GM23338 (cell line): ENCODE measurements around the gene CRYBB2. TPM values are rescaled to one million over a fixed set of nuclear protein-coding genes. Genes with fewer than 3 reads are reported as not detected.
"Not testable (repeated sequence)": the region's sequence is repeated elsewhere in the genome, so short reads cannot be mapped to it uniquely, and the experiment has no call there.

Experiments used
- ATAC-seq: fragments of 200-7000 bp; cut with Tn5 transposase; 3 replicates; pipeline ENCODE4 v1.9.1; 2020
- DNase-seq: peaks from one replicate; pipeline ENCODE4 v3.0.0-alpha.2; 2015; ENCODE audit warnings: low spot score
- H2AFZ ChIP-seq: fragments of 200-600 bp; sonication (generic); 2 replicates; pipeline ENCODE4 v1.8.0; 2016; ENCODE audit warnings: antibody characterized with exemption, mild to moderate bottlenecking, moderate library complexity
- H3F3A ChIP-seq: fragments of 200-600 bp; sonication (generic); replicated peaks from 2 replicates; pipeline ENCODE4 v1.8.0; 2017; ENCODE audit warnings: antibody characterized with exemption, mixed run types, low read depth
- H3K27ac ChIP-seq: fragments of 200-600 bp; sonication (generic); 2 replicates; pipeline ENCODE4 v1.6.1; 2016; ENCODE audit warnings: low read depth
- H3K27me3 ChIP-seq: fragments of 200-600 bp; sonication (generic); 2 replicates; pipeline ENCODE4 v1.8.0; 2016; ENCODE audit warnings: mild to moderate bottlenecking, mixed run types, moderate library complexity; ENCODE audit not compliant: insufficient read depth
- H3K36me3 ChIP-seq: fragments of 200-600 bp; sonication (generic); 2 replicates; pipeline ENCODE4 v1.8.0; 2016; ENCODE audit warnings: mild to moderate bottlenecking; ENCODE audit not compliant: insufficient read depth
- H3K4me1 ChIP-seq: fragments of 200-600 bp; sonication (generic); 2 replicates; pipeline ENCODE4 v1.8.0; 2016; ENCODE audit warnings: mild to moderate bottlenecking, moderate library complexity; ENCODE audit not compliant: insufficient read depth
- H3K4me2 ChIP-seq: fragments of 200-600 bp; sonication (generic); 2 replicates; pipeline ENCODE4 v1.7.1; 2017; ENCODE audit warnings: mixed run types
- H3K4me3 ChIP-seq: fragments of 200-600 bp; sonication (generic); 2 replicates; pipeline ENCODE4 v1.6.1; 2016; ENCODE audit warnings: mixed run types
- H3K79me2 ChIP-seq: fragments of 200-600 bp; sonication (generic); replicated peaks from 2 replicates; pipeline ENCODE4 v1.8.0; 2017; ENCODE audit warnings: mild to moderate bottlenecking; ENCODE audit not compliant: insufficient read depth
- H3K9me2 ChIP-seq: fragments of 200-600 bp; sonication (generic); 2 replicates; pipeline ENCODE4 v1.8.0; 2017; ENCODE audit not compliant: insufficient read depth
- H4K20me1 ChIP-seq: fragments of 200-600 bp; sonication (generic); replicated peaks from 2 replicates; pipeline ENCODE4 v1.8.0; 2017; ENCODE audit warnings: mild to moderate bottlenecking; ENCODE audit not compliant: insufficient read depth
- H3K27ac Mint-ChIP-seq: 2 replicates; pipeline ENCODE4 v1.8.0; 2020; ENCODE audit warnings: inconsistent platforms, mild to moderate bottlenecking, moderate library complexity, mixed read lengths
- H3K27me3 Mint-ChIP-seq: 3 replicates; pipeline ENCODE4 v1.8.0; 2022; ENCODE audit warnings: low read depth, mild to moderate bottlenecking, moderate library complexity, mixed read lengths, inconsistent platforms; ENCODE audit not compliant: insufficient read depth, poor library complexity
- H3K36me3 Mint-ChIP-seq: 3 replicates; pipeline ENCODE4 v1.8.0; 2021; ENCODE audit warnings: low read depth, mild to moderate bottlenecking, inconsistent platforms, moderate library complexity, mixed read lengths
- H3K4me1 Mint-ChIP-seq: 3 replicates; pipeline ENCODE4 v1.8.0; 2020; ENCODE audit warnings: mild to moderate bottlenecking, inconsistent platforms, mixed read lengths
- H3K4me3 Mint-ChIP-seq: 3 replicates; pipeline ENCODE4 v1.8.0; 2021; ENCODE audit warnings: moderate library complexity, mild to moderate bottlenecking, inconsistent platforms, mixed read lengths
- H3K9me3 Mint-ChIP-seq: 3 replicates; pipeline ENCODE4 v1.8.0; 2020; ENCODE audit warnings: moderate library complexity, mild to moderate bottlenecking, inconsistent platforms, mixed read lengths
- polyA plus RNA-seq: library from polyadenylated mRNA; unstranded; fragments of >200 nt; fragmentation: Nextera tagmentation; extraction: Ambion mirVana; gene quantifications from 2 replicates; pipeline ENCODE4 v1.2.1, GENCODE V29; 2016
- small RNA-seq: library from RNA; depleted of rRNA; stranded (forward); fragments of <200 nt; gene quantifications from one replicate; pipeline ENCODE3, GENCODE V24; 2014; ENCODE audit warnings: low replicate concordance
- total RNA-seq: library from RNA; depleted of rRNA; stranded (reverse); fragments of >200 nt; shearing (Covaris generic); gene quantifications from 2 replicates; pipeline ENCODE4 v1.2.3, GENCODE V29; 2014; rRNA removed

CRYBB2 gene
- total and polyA plus RNA-seq, 2 experiments from 2014 or later, result 0.26 to 1.0 TPM

DNA sequence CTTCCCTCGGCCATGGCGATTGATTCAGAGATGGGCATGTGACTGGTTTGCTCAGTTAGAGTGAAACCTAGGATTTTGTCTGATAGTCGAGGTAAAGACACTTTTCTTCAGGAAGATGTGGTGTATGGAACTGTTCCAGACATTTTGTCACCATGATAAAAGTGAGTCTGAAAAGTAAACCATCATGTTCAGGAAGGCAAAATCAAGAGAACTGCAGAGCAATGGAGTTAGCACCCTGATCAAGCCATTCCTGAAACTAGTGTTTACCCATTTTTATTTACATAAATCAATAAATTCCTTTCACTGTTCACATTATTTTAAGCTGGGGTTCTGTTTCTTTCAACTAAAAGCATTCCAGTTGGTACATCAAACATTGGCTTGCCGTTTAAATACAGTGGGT is 53.8 kb downstream of the CRYBB2 start:
- not testable (repeated sequence) for H3K4me1 Mint-ChIP-seq, H3K27me3 Mint-ChIP-seq, H3K79me2 ChIP-seq, H3K4me3 ChIP-seq, H3K36me3 ChIP-seq, H3F3A ChIP-seq, H3K4me1 ChIP-seq, H3K4me3 Mint-ChIP-seq, H3K4me2 ChIP-seq, H3K27ac ChIP-seq, H2AFZ ChIP-seq, ATAC-seq, H3K27ac Mint-ChIP-seq, H4K20me1 ChIP-seq, H3K36me3 Mint-ChIP-seq, H3K27me3 ChIP-seq, H3K9me2 ChIP-seq, H3K9me3 Mint-ChIP-seq, DNase-seq

DNA sequence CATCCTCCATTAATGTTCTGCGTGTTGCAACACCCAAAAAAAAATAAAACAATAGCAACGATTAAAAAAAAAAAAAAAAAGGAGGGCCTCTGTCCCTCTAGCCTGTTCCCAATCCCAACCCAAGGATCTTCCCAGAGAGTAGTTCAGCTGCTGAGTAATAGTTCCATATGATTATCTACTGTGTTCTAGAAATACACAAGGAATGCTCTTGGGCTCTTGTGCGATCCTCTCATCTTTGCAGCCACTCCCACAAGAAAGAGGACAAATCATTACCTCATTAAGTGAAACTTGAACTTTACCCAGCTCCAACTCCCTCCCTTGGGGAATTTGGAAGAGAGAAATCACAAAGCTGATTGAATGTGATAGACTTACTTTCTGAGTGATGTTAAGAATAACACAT is 54.5 kb downstream of the CRYBB2 start:
- not testable (repeated sequence) for H3K4me1 Mint-ChIP-seq, H4K20me1 ChIP-seq, DNase-seq, H3K4me3 ChIP-seq, H3K9me3 Mint-ChIP-seq, H3F3A ChIP-seq, H3K27ac ChIP-seq, H2AFZ ChIP-seq, H3K27ac Mint-ChIP-seq, H3K36me3 ChIP-seq, H3K79me2 ChIP-seq, H3K4me3 Mint-ChIP-seq, ATAC-seq, H3K9me2 ChIP-seq, H3K36me3 Mint-ChIP-seq, H3K27me3 ChIP-seq, H3K4me2 ChIP-seq, H3K4me1 ChIP-seq, H3K27me3 Mint-ChIP-seq

DNA sequence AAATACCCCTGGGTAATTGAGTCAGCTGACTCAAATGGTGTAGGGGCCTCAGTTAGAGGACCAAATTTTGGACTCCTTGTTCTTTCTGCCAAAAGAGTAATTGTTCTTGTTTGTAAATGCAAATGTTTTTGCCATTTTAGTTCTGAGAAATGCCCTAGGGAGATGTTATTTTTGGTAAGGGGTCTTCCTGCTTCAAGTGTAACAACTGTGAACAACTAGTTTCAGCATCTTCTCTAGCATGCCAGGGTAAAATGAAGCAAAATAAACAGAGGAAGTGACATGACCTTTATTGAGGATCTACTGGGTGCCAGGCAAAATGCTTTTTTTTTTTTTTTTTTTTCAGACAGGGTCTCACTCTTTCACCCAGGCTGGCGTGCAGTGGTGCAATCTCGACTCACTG is 60.7 kb downstream of the CRYBB2 start:
- H2AFZ ChIP-seq, result not testable (repeated sequence)
- H3K27me3 Mint-ChIP-seq, result peaks cover 42% of the 10 kb centered on the region

More for the DNA sequence above, 60.7 kb downstream of the CRYBB2 start:
- peaks cover 21% of the 10 kb centered on the region for H3K4me1 Mint-ChIP-seq
- not testable (repeated sequence) for H4K20me1 ChIP-seq, H3K4me3 Mint-ChIP-seq, H3K36me3 ChIP-seq, H3K79me2 ChIP-seq, H3K4me3 ChIP-seq, H3K9me3 Mint-ChIP-seq, ATAC-seq, H3K9me2 ChIP-seq, H3K27ac Mint-ChIP-seq, H3K27ac ChIP-seq, H3K4me2 ChIP-seq, H3K36me3 Mint-ChIP-seq, DNase-seq
- peaks cover 20% of the 10 kb centered on the region for H3K4me1 ChIP-seq
- peaks cover 65% of the 10 kb centered on the region for H3K27me3 ChIP-seq
- peaks cover 11% of the 10 kb centered on the region; the same call in 1 of the 2 replicates for H3F3A ChIP-seq

Small RNAs within 50 kb of the gene (small RNA-seq; reads per million reads assigned to genes)
- not detected for gene Z99916.2

Other genes with a start within 250 kb of the CRYBB2 start
- 0.28 TPM in 1 of 2 replicates, not detected in the other for gene CRYBB3, start 19.8 kb upstream of the CRYBB2 start, total RNA-seq
- 0.52 TPM in 1 of 2 replicates, not detected in the other for gene CRYBB3, start 19.8 kb upstream of the CRYBB2 start, polyA plus RNA-seq